Activated T-cell treated with anti-CD3 and anti-CD28 coated beads, Interleukin-2, amount 50 U/mL, for 1 hour (primary cell): Measurements from ENCODE around the gene ZMIZ1.

Source experiments
- DNase-seq: peaks from one replicate; pipeline ENCODE4 v3.0.0-alpha.2; 2020

ZMIZ1 gene

GRCh38 chr10:79066411-79067240, 2.1 kb upstream of the ZMIZ1 start:
- DNase-seq, result peak; percentile 24

- DNase-seq, result peak; percentile 90
These were observed 1.2 kb upstream of the ZMIZ1 start for GRCh38 chr10:79067241-79068202.

DNA sequence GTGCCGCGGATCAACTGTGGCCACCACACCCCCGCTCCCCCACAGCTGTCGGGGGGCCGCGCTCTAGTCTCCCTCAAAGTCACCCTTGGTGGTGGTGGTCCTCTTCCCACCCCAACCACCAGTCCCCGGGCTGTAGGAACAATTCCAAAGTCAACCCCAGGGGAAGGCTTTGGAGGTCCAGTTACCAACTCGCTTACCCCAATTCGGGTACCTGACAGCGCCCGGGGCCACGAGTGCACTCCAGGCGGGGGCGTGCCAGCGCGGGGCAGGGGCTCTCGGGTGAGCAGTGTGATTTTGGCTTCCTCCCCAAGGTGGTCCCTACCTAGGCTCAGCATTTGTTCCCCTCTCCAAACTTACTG, 584 bp upstream of the ZMIZ1 start:
- peak; percentile 58 for DNase-seq

DNA sequence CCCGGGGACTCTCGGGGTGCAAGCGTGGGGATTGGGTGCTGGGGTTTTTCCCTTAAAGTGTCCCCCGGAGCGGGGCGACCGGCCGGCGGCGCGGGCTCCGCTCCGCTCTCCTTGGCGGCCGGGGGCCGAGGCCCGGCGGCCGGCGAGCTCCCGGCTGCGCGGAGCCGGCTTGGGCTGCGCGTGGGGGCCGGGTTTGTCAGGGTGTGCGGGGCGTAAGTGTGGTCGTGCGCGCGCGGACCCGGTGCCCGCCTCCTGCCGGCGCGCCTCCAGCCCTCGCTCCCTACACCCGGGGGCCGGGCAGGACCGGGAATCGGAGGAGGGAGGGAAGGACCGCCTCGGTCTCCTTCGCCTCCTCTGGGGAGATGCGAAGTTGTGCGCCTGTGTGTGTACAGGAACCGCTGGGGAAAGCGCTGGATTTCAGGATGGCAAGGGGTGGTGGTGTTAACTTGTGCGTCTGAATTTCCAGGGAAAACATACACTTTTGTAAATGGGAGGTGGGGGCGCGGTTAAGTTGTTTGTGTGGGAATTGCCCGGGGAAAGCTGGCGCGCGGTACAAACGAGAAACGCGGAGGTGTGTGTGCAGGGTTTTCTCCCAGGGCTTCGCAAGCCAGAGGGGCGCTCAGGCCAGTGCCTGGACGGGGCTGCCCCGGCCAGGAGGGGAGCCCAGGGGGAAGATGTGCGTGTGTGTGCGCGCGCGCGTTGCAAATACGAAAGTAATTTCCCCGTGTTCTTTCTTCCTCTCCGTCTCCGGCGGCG, 737 bp downstream of the ZMIZ1 start:
- peak; percentile 44 for DNase-seq

GRCh38 chr10:79070081-79070605, 1.4 kb downstream of the ZMIZ1 start:
- peak; percentile 36 for DNase-seq

DNA sequence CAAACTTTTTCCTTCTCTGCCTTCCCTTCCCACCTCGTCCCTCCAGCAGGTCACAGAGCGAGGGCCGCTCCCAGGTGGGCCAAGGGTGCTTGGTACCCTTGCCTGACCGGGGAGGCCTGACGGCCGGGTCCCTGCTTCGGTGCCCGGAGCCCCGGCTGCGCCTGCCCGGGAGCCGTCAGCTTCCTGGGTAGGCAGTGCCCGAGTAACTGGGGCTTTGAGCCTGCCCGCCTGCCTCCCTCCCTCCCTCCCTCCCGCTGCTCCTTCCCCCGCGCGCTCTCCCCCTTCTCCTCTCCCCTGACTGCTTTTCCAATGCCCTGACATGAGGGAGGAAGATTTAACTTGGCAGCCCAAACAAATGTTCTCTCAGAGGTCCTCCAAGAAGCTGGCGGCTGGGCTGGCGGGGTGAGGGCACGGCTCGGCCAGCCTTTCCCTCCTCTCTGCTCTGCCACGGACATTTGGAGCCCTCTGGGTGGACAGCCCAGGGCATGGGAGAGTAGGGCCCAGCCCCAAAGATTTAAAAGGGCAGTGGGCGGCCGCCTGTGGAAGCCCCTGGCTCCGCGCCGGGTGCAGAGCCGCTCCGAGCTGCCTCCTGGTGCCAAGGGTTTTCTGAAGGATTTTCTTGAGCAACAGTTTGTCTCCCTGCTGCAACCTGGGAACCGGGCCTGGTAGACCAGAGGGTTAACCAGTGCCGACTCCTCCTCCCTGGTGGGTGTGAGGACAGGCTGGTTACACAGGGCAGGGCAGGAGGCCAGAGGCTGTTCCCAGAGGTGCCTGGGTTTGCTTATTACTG, 2.0 kb downstream of the ZMIZ1 start:
- DNase-seq, result peak; percentile 35

GRCh38 chr10:79071396-79071923, 2.7 kb downstream of the ZMIZ1 start:
- no peak for DNase-seq

DNA sequence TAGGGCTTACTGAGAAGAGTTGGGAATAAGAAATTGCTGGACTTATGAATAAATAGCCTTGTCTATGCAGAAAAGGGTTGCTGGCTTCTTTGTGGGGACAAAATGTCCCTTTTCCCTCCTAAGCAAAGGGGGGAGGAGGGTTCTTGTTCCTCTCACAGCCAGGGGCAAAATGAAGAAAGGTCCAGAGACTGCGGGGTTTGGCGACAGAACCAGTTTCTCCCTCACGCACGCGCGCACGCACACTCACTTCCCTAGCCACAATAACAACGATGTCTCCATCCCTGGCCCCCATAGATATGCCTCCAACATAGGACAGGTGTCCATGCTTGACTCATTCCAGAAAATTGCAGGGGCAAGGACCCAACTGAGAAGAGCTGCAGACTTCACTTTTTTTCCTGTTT, 3.3 kb downstream of the ZMIZ1 start:
- DNase-seq, result no peak

DNA sequence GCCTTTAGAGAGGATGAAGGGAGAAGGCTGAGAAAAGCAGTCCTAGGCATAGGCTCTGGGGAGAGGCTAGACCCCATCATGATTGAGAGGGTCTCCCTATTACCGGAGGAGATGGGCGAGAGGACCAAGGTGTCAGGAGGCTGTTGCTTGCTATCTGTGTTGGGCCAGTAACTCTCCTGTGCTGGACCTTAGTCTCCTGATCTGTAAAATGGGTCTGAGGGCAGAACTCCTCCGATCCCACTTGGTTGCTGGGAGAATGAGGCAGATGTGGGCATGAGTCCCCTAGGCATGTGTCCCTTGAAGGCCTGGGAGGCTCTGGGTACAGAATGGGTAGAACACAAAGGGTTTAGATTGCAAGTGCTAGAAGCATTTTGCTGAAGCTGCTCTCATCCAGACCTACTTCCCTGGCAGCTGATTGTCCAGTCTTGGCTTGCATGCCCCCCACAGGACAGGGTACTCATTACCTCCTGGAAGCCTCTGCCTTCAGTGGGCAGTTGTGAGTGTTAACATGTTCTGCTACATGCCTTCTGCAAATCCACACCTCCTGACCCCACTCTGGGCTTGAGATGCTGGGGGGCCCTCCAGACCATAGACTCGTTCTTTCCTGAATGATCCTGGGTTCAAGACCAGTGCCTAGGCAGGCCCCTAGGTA, 4.4 kb downstream of the ZMIZ1 start:
- DNase-seq, result no peak

GRCh38 chr10:79073784-79074432, 5.1 kb downstream of the ZMIZ1 start:
- no peak for DNase-seq

- no peak for DNase-seq
These were observed 6.0 kb downstream of the ZMIZ1 start for GRCh38 chr10:79074732-79075131.

DNA sequence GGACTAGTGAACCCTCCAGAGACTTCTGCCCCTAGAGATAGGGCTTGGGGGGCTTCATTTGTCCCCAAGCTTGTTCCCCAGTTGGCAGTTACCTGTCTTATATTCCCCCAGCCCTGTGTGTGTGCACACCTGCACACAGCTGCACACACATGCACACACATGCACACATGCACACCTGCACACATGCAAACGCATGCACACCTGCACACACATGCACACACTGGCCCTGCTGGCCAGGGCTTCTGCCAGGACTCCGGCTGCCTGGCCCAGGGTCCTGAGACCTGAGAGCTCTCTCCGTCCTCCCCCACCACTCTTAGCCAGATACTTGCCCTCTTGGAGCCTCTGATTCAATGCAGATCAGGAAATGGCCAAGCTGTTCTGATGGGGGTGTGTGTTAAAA, 6.7 kb downstream of the ZMIZ1 start:
- no peak for DNase-seq

GRCh38 chr10:79077488-79078173, 8.9 kb downstream of the ZMIZ1 start:
- no peak for DNase-seq

DNA sequence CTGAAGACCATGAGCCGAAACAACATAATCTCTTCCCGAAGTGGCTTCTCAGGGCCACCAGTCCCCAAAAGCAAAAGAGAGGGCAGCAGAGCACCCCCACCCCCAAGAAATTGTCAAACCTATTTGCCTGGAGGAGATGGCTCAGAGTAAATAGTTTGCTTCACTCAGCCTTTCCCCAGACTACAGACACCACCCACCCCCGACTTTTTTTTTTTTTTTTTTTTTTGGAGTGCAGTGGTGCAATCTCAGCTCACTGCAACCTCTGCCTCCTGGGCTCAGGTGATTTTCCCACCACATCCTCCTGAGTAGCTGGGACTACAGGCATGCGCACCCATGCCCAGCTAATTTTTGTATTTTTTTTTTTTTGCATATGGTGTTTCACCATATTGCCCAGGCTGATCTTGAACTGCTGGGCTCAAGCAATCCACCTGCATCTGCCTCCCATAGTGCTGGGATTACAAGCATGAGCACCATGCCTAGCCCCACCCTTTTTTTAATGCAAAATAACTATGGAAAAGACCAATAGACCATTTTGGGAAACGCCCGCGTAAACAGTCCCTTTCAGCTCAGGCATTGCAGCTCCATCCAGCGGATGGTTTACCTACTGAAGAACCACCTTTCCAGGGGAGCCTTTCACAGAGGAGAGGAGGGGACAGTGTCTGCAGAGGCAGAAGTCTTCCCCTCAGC, 9.7 kb downstream of the ZMIZ1 start:
- no peak for DNase-seq

DNA sequence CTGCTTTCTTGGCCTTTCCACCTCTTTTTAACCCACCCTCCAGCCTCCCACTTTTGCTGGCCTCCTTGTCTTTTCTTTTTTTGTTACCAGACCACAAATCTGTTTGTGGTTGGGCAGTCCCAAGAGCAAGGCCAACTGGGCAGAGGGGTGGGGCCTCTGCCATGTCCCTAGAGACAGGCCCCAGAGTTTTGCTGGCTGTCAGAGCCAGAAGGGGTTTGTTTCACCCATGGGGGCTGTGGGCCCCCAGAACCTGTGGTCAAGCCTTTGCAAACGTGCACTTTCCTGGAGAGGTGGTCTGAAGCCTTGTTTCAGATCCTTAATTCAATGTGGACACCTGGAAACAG, 10.3 kb downstream of the ZMIZ1 start:
- no peak for DNase-seq

- no peak for DNase-seq
These were observed 11.0 kb downstream of the ZMIZ1 start for GRCh38 chr10:79079490-79080355.

- DNase-seq, result no peak
These were observed 12.7 kb downstream of the ZMIZ1 start for GRCh38 chr10:79081353-79082034.

DNA sequence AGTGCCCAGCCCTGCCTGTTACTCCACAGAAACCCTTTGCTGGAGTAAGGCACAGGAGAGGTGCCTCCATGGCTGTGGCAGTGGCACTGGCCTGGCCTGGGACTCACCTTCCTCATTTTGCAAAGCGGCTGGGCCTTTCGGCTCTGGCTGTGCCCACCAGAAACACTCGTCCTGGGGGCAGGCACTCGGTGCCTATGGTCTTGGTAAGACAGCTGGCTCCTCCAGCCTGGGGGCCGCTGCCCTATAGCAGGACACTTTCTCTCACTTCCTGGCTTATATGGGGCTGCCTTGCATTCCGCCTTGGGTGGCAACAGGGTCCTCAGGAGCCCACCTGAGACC, 13.2 kb downstream of the ZMIZ1 start:
- no peak for DNase-seq
